ENCODE data around the gene KANK2.

Gene KANK2

DNA sequence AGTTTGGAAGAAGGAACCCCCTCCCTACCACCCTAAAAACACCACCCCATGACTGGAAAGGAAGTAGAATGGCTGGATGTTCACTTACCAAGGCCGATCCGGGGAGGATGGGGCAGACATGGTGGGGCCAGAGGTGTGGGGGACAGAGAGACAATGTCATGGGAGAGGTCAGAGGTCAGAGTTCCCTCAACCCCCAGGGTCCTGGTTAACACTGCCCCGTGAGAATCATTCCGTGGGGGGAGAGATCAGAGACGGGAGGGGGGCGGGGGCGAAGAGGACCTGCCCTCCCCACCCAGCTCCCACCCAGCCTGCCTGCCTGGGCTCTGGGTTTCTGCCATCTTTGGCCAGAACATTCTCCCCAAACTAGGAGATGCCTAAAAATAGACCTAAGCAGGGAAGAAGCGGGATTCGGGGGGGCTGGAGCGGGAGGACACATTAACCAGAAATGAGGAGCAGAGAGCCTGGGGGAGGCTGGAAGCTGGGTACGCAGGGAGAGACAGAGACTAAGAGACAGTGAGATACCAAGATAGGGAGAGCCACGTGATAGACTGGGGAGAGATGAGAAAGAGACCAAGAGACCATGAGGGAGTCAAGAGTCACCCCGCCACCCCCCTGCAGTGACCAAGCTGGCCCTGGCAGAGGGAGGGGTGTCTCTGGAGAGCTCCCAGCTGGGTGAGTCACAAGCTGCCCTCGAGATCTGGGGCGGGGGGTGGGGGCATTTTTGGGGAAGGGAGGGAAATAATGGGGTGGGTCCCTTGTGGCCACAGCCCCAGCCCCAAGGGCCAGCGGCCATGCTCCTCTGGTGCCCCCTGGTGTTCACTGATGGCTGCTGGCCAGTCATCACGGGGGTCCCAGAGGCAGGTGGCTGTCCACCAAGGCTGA lies 6.1 kb upstream of the KANK2 start:
- DNase-seq (ENCODE audit: low spot score) (no peak), ATAC-seq (ENCODE audit: low read depth) (peak; percentile 71)
- H3K9me3 ChIP-seq (ENCODE audit: severe bottlenecking) = no peaks in the 10 kb centered on the region
- H3K4me3 ChIP-seq (ENCODE audit: severe bottlenecking) = no peak overlapping the region
- no peaks in the 10 kb centered on the region for H3K27me3 ChIP-seq (ENCODE audit: insufficient read depth, poor library complexity, severe bottlenecking)
- H3K27ac ChIP-seq (ENCODE audit: poor library complexity, severe bottlenecking) = no peak overlapping the region
- TF ChIP-seq, protein P1, sequence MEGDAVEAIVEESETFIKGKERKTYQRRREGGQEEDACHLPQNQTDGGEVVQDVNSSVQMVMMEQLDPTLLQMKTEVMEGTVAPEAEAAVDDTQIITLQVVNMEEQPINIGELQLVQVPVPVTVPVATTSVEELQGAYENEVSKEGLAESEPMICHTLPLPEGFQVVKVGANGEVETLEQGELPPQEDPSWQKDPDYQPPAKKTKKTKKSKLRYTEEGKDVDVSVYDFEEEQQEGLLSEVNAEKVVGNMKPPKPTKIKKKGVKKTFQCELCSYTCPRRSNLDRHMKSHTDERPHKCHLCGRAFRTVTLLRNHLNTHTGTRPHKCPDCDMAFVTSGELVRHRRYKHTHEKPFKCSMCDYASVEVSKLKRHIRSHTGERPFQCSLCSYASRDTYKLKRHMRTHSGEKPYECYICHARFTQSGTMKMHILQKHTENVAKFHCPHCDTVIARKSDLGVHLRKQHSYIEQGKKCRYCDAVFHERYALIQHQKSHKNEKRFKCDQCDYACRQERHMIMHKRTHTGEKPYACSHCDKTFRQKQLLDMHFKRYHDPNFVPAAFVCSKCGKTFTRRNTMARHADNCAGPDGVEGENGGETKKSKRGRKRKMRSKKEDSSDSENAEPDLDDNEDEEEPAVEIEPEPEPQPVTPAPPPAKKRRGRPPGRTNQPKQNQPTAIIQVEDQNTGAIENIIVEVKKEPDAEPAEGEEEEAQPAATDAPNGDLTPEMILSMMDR (IDR thresholded peaks at IDR 0.05; ENCODE audit: poor library complexity, severe bottlenecking) = peak; percentile 84
- H3K36me3 ChIP-seq (ENCODE audit: low read depth) = no peaks in the 10 kb centered on the region; the same call in 1 of the 2 replicates
- peaks cover 5% of the 10 kb centered on the region for H3K4me1 ChIP-seq (ENCODE audit: insufficient read depth, poor library complexity, severe bottlenecking)

DNA sequence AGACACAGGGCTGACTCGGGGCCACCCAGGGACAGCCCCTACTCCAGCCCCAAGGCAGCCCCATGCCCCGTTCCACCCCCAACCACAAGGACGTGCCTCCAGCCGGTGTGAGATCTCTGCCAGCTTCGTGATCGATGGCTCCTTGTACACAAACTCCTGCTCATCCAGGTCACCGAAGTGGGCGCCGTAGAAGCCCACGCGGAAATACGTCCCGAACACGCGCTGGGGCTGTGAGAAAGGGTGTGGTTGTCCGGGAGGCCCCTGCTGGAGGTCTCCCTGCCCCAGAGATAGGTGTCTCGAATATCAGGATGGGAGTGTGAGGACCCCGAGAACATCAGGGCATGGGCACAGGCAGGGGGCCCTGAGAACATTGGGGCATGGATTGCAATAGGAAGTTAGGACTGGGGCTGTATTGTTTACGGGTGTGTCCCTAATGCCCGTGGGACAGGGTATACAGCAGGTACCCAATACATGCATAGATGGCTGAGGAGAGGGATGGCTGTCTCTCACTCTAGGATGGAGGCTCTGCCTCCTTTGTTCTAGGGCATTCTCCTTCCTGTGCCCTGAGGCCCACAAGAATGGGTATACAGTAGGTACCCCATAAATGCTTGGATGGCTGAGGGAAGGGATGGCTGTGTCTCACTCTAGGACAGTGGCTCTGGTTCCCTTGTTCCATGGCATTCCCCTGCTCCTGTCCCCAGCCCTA lies 5.3 kb upstream of the KANK2 start:
- no peaks in the 10 kb centered on the region for H3K27me3 ChIP-seq (ENCODE audit: insufficient read depth, poor library complexity, severe bottlenecking)
- TF ChIP-seq, protein P1 (IDR thresholded peaks at IDR 0.05; ENCODE audit: poor library complexity, severe bottlenecking) = no peak
- H3K9me3 ChIP-seq (ENCODE audit: severe bottlenecking) = no peaks in the 10 kb centered on the region
- H3K4me1 ChIP-seq (ENCODE audit: insufficient read depth, poor library complexity, severe bottlenecking) = peaks cover 5% of the 10 kb centered on the region
- H3K27ac ChIP-seq (ENCODE audit: poor library complexity, severe bottlenecking) = no peak overlapping the region
- no peak for DNase-seq (ENCODE audit: low spot score)
- H3K36me3 ChIP-seq (ENCODE audit: low read depth) = no peaks in the 10 kb centered on the region; the same call in 1 of the 2 replicates
- H3K4me3 ChIP-seq (ENCODE audit: severe bottlenecking) = no peak overlapping the region
- no peak for ATAC-seq (ENCODE audit: low read depth)

DNA sequence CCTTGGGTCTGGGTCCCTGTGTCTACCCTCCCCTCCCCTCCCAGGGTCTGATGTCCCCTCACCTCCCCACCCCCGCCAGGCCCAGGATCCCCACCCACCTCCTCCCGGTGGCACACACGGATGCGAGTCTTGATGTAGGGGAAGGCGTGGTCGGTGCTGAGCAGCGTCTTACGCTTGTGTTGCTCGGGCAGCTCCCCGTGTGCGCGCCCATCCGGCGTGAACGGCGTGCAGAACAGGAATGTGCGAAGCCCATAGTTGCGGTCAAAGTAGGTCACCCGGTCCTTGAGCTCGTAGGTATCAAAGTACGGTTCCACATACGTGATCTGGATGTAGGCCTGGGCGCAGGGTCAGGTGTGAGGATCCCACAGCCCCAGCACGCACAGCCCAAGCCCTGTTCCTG lies 4.4 kb upstream of the KANK2 start:
- TF ChIP-seq, protein P1 (IDR thresholded peaks at IDR 0.05; ENCODE audit: poor library complexity, severe bottlenecking) = no peak
- no peaks in the 10 kb centered on the region; the same call in 1 of the 2 replicates for H3K36me3 ChIP-seq (ENCODE audit: low read depth)
- H3K4me1 ChIP-seq (ENCODE audit: insufficient read depth, poor library complexity, severe bottlenecking) = peaks cover 5% of the 10 kb centered on the region
- no peak overlapping the region for H3K27ac ChIP-seq (ENCODE audit: poor library complexity, severe bottlenecking)
- no peak for ATAC-seq (ENCODE audit: low read depth)
- H3K4me3 ChIP-seq (ENCODE audit: severe bottlenecking) = no peak overlapping the region
- no peaks in the 10 kb centered on the region for H3K27me3 ChIP-seq (ENCODE audit: insufficient read depth, poor library complexity, severe bottlenecking)
- DNase-seq (ENCODE audit: low spot score) = no peak
- no peaks in the 10 kb centered on the region for H3K9me3 ChIP-seq (ENCODE audit: severe bottlenecking)

DNA sequence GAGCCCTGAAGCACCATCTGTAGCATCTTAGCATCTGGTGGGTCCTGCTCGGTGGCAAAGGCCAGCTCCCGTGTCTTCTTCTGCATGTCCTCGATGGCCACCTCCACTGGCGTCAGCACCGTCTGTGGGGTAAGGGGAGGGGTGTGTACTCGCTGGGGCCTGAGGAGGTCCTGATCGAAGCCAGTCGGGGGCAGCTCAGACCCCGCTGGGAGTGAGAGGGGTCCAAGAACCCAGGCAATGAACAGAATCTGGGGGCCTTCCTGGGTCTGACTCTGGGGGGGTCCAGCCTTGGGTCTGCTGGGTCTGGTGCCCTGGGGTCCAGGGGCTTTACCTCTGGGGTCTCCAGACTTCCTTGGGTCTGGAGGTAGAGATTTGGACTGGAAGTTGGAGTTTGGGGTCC lies 3.6 kb upstream of the KANK2 start:
- Histone ChIP-seq H3K27ac (ENCODE audit: poor library complexity, severe bottlenecking) (no peak overlapping the region), H3K4me1 (ENCODE audit: insufficient read depth, poor library complexity, severe bottlenecking) (peaks cover 5% of the 10 kb centered on the region), H3K36me3 (ENCODE audit: low read depth) (no peaks in the 10 kb centered on the region; the same call in 1 of the 2 replicates), H3K27me3 (ENCODE audit: insufficient read depth, poor library complexity, severe bottlenecking) (no peaks in the 10 kb centered on the region), H3K4me3 (ENCODE audit: severe bottlenecking) (no peak overlapping the region), H3K9me3 (ENCODE audit: severe bottlenecking) (no peaks in the 10 kb centered on the region)
- ATAC-seq (ENCODE audit: low read depth) = no peak
- TF ChIP-seq, protein P1 (IDR thresholded peaks at IDR 0.05; ENCODE audit: poor library complexity, severe bottlenecking) = no peak
- DNase-seq (ENCODE audit: low spot score) = no peak
